ENCODE results near the gene DNM1.

DNA sequence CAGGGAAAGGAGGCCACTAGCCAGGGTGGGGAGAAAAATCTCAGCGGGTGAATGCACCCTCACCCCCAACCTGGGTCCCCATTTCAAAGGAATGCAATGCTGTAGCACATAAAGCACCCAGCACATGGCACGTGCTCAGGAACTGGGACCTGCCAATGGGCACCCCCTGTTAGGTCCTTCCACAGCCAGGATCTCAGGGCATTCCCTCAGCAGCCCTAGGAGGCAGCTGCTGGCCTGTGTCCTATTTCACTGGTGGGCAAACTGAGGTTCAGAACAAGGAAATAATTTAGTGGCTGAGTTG, 8.8 kb downstream of the DNM1 start:
- no peak for TF ChIP-seq POLR2A (IDR thresholded peaks at IDR 0.05)
- TF ChIP-seq, protein P1, sequence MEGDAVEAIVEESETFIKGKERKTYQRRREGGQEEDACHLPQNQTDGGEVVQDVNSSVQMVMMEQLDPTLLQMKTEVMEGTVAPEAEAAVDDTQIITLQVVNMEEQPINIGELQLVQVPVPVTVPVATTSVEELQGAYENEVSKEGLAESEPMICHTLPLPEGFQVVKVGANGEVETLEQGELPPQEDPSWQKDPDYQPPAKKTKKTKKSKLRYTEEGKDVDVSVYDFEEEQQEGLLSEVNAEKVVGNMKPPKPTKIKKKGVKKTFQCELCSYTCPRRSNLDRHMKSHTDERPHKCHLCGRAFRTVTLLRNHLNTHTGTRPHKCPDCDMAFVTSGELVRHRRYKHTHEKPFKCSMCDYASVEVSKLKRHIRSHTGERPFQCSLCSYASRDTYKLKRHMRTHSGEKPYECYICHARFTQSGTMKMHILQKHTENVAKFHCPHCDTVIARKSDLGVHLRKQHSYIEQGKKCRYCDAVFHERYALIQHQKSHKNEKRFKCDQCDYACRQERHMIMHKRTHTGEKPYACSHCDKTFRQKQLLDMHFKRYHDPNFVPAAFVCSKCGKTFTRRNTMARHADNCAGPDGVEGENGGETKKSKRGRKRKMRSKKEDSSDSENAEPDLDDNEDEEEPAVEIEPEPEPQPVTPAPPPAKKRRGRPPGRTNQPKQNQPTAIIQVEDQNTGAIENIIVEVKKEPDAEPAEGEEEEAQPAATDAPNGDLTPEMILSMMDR (IDR thresholded peaks at IDR 0.05), result no peak
